ENCODE measurements around the gene UGT2B28.
"Not testable (repeated sequence)": the region's sequence is repeated elsewhere in the genome, so short reads cannot be mapped to it uniquely, and the experiment has no call there.

UGT2B28 gene

GRCh38 chr4:69343558-69344420, 63.5 kb downstream of the UGT2B28 start:
- not testable (repeated sequence) for DNase-seq

Data from inflammatory macrophage treated with lipopolysaccharide for 1 hour (primary cell).